ENCODE data around the gene RAP1GAP2.
"Not testable (repeated sequence)": the region's sequence is repeated elsewhere in the genome, so short reads cannot be mapped to it uniquely, and the experiment has no call there.

RAP1GAP2 gene

GRCh38 chr17:2815781-2816185 is 19.5 kb downstream of the RAP1GAP2 start:
- DNase-seq, result peak in 1 of 2 donors; percentile 9

DNA sequence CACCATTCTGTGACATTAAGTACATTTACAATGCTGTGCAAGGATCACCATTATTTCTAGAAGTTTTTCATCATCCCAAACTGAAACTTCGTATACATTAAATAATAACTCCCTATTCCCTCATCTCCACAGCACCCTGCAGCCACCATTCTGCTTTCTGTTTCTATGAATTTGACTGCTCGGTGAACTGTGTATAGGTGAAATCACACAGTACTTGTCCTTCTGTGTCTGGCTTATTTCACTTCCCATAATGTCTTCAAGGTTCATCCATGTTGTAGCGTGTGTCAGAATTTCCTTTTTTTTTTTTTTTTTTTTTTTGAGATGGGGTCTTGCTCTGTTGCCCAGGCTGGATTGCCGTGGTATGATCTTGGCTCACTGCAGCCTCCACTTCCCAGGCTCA is 20.4 kb downstream of the RAP1GAP2 start:
- DNase-seq, result no peak

DNA sequence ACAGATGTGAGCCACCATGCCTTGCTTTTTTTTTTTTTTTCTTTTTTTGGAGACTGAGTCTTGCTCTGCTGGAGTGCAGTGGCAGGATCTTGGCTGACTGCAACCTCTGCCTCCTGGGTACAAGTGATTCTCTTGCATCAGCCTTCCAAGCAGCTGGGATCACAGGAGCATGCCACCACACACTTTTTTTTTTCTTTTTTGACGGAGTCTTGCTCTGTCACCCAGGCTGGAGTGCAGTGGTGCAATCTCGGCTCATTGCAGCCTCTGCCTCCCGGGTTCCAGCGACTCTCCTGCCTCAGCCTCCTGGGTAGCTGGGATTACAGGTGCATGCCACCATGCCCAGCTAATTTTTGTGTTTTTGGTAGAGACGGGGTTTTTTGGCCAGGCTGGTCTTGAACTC is 23.1 kb downstream of the RAP1GAP2 start:
- not testable (repeated sequence) for DNase-seq

DNA sequence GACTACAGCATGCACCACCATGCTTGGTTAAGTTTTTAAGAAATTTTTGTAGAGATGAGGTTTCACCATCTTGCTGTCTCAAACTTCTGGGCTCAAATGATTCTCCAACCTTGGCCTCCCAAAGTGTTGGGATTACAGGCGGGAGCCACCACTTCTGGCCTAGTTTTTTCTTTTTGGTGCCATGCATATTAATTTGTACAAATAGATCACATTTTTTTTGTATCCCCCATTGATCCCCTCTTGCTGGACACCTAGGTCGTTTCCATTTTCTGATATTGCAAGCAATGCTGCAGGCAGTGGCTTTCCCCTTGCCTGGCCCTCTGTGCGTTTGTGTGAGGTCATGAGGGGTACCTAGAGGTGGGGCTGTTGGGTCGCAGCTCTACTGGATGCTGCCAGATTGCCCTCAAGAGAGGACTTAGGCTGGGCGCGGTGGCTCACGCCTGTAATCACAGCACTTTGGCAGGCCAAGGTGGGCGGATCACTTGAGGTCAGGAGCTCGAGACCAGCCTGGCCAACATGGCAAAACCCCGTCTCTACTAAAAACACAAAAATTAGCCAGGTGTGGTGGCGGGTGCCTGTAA is 23.8 kb downstream of the RAP1GAP2 start:
- no peak for DNase-seq

DNA sequence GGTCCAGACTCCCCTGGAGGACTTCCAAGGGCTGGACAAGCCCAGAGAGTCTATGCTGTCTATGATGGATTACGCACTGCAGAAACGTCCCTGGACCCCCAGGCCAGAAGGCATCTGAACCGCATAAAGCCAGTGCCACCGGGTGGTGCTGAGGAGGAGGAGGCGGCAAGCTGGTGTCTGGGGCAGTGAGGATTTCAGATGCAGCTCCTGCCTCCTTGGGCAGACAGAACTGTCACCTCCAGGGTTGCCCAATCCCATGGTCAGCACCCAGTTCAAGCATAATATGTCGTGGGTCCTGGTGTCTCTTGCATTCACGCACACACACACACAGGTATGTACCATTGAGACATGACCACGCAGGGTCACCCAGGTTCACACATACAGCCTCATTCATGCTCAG is 25.6 kb downstream of the RAP1GAP2 start:
- no peak for DNase-seq

DNA sequence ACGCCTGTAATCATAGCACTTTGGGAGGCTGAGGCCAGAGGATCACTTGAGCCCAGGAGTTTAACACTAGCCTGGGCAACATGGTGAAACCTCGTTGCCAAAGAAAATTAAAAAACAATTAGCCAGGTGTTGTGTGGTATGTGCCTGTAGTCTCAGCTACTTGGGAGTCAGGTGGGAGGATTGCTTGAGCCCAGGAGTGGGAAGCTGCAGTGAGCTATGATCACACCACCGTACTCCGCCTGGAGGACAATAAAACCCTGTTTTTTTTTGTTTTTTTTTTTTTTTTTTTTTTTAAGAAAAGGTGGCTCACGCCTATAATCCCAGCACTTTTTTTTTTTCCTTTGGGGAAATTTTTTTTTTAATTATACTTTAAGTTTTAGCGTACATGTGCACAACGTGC is 26.1 kb downstream of the RAP1GAP2 start:
- no peak for DNase-seq

DNA sequence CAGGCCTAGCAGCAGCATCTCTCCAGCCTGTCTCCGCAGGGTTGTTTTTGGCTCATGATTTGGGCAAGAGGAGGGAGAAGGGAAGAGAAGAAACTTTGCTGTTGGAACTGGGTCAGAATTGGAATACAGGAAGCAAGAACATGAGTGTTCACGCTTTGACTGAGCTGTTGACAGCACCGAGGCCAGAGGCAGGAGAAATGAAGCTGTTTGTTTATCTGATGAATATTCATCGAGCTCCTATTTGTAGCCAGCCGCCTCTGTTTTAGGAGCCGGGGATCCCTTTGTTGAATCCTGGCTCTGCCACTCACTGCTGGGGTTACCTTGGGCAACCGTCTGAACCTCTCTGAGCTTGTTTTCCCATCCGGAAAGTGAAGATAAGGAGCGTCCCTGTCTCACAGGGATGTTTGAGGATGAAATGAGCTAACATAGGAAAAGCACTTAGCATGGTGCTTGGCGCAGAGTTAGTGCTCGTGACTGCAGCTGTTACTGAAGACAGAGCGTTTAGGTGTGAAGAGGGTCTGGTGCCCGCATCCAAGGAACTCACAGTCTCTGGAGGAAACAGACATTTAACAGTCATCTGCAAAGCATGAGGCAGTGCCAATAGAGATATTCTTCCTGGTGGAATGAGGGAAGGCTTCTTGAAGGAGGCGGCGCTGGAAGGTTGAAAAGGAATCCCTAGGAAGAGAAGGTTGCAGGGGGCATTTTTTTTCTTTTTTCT is 29.2 kb downstream of the RAP1GAP2 start:
- no peak for DNase-seq

GRCh38 chr17:2828397-2829038 is 32.3 kb downstream of the RAP1GAP2 start:
- peak; percentile 74 to 76 for DNase-seq

- no peak for DNase-seq
Observed at GRCh38 chr17:2830678-2831077, 34.4 kb downstream of the RAP1GAP2 start.

DNA sequence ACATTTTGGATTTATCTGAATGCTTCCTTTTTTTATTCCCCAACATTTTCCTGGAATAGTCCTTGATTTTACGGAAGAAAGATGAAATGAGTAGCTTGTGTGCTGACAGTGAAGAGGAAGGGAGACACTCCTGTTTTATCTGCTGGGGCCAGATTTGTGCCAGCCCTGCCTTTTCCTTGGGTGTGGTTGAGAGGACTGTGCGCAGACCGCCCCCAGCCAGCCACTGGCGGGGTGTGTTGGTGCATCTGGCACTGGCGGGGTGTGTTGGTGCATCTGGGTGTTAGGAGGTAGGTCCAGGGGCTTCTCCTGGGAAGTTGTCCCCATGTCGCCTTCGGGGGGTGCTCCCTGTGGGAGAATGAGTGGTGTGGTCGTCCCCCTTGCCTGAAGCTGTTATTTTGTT is 39.5 kb downstream of the RAP1GAP2 start:
- no peak for DNase-seq

DNA sequence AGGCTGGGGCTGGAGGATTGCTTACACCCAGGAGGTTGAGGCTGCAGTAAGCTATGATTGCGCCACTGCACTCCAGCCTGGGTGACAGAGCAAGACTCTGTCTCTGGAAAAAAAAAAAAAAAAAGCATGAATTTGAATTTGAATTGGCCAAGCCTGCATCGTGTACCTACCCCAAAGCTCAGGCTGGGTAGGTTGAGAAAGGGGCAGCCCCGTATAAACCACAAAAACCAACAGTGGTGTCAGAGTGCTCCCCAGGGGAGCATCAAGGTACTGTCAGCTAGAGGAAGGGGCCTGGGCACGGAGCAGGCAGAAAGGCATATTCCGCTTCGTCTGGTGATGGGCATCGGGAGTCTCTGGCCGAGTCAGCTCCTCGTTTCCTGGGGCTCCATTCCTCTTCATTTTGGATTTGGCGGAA is 40.9 kb downstream of the RAP1GAP2 start:
- DNase-seq, result peak; percentile 59 to 72

- DNase-seq, result no peak
Observed at GRCh38 chr17:2841606-2842005, 45.4 kb downstream of the RAP1GAP2 start.

DNA sequence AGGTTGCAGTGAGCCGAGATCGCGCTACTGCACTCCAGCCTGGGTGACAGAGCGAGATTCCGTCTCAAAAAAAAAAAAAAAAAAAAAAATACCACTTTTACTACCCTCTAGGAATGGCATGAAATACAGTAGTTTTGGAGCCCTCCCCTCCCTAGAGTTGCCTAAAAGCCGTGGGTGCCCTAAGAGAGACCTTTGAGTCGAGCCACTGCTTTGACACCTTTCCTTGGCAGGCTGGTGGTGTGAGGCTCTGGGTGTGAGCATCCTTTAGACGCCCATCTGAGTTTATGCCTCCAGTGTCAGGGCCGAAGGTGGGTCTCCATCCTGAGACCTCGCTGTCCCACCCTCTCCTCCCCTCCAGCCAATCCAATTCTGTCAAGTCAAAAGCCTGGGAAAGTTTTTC is 46.2 kb downstream of the RAP1GAP2 start:
- DNase-seq, result no peak

- DNase-seq, result no peak
Observed at GRCh38 chr17:2844416-2844815, 48.2 kb downstream of the RAP1GAP2 start.

DNA sequence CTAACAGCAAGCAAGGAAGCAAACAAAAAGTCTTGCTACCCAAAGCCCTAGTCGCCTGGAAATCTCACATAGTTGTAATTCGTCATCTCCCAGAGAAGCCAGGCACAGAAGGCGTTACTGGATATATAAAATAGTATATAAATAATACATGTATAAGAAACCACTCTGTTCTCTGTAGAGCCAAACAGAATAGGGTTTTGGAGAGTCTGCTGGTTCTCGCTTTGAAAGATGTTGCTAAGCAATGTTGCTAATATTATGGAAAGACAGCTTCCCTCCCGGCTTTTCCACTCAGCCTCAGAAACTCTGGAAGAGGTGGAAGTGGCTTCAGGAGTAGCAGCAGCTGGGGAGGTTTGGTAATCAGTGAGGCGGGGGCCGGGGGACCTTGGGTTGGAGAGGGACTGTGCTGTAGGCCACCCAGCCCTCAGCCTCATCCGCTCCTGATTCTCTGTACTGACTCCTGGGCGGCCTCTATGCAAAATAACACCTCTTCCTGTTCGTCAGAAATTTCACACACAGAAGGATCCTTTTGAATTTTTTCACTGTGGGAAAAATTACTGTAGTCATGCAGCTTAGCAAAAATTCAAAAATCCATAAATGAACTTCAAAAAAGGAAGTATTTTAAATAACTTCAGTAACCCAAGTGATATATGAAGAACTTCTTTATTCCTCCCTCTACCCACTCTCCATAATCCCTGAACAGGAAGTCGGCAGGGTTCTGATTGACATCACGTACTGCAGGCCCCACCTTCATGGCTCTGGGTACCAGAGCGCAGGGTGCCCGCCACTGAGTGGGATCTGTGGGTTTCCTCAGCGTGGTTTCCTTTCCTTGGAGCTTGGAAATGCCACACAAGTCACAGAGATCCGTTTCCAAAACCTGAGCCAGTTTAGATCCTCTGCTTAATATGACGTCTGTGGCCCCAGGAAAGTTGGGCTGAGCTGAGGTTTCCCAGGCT is 51.4 kb downstream of the RAP1GAP2 start:
- DNase-seq, result no peak

- DNase-seq, result no peak
Observed at GRCh38 chr17:2849327-2849670, 53.1 kb downstream of the RAP1GAP2 start.

DNA sequence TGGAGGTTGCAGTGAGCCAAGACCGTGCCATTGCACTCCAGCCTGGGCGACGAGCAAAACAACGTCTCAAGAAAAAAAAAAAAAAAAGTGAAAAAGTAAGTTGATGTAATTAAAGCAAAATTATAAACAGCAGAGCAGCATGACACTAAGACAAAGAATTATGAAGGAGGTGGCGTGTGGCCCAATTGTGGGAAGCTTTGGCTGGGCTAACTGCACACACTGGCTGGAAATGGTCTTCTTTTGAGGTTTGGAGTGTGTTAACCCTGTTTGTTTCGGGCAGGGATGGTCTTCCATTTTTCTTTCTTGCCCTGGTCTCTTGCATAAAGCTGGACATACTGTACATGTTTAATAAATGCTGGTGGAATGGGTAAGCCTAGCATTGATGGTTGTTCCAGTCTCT is 54.8 kb downstream of the RAP1GAP2 start:
- no peak for DNase-seq

GRCh38 chr17:2851615-2852014 is 55.4 kb downstream of the RAP1GAP2 start:
- DNase-seq, result no peak

DNA sequence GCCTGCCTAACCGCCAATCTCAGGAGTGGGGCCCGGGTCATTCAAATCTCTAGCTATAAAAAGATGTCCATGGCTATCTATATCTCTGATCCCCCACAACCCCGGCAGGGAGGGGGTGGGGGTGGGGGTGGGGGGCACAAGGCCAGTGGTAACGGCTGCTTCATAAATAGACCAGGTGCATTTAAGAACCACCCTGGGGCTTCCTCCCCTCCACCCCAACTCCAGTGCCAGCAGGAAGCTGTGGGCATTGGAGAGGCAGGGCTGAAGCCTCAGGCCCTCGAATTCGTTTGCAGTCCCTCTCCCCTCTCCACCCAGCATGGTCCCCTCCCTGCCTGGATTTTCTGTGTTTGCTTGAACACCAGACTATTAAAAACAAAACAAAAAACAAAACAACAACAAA is 56.0 kb downstream of the RAP1GAP2 start:
- DNase-seq, result no peak

DNA sequence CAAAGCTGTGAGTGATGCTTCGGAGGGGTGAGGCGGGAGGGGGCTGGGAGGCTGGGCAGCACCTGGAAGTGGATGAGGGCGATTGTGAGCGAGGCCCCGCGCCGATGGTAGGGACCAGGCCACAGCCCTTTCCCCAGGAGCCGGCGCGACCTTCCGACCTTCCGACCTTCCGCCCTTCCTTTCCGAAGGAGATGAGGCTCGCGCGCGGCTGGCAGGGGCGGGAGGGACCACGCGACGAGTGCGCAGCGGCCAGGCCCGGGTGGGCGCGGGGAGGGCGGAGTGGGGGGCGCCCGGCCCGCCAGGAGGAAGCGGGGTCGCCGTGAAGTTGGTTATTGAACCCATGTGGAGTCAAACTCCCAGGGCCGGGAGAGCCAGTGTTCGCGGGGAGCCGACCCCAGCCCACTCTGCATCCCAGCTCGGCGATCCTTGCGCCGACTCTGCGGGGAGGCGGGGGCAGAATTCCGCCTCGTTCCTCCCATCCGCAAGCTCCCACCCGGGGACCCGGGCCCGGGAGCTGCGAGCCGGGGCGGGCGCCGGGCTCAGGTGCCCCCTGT is 56.6 kb downstream of the RAP1GAP2 start:
- no peak for DNase-seq

- peak; percentile 16 to 40 for DNase-seq
Observed at GRCh38 chr17:2853283-2854142, 57.3 kb downstream of the RAP1GAP2 start.

All from CD4-positive, alpha-beta T cell treated with Interleukin-1 beta for 1 hour (primary cell).